Caco-2 (cell line): Measurements from ENCODE around the gene SIGMAR1. TPM values are rescaled to one million over a fixed set of nuclear protein-coding genes. Genes with fewer than 3 reads are reported as not detected.

ENCODE experiments used
- BruUV-seq: library from RNA; stranded (reverse); fragments of 400-500 nt; replicated peaks from 2 replicates; lab custom pipeline; 2021; lab: Mats Ljungman, UMichigan
- CTCF ChIA-PET: fragments of 300-600 bp; sonication (Branson Sonifier 250); formaldehyde crosslinking; loops from one replicate; lab custom pipeline; 2022; ENCODE audit warnings: antibody characterized with exemption; lab: Charles Lee
- POLR2A ChIA-PET: fragments of 300-600 bp; sonication (Branson Sonifier 250); formaldehyde crosslinking; loops from one replicate; lab custom pipeline; 2022; ENCODE audit warnings: antibody characterized with exemption; lab: Charles Lee
- DNase-seq, 2 experiments: peaks; one replicate each; pipeline versions ENCODE4 v3.0.0 to v3.0.0-alpha.2; 2020 to 2022
- H3K27me3 ChIP-seq: replicated peaks from 2 replicates; pipeline ENCODE4 v1.6.0; 2011; ENCODE audit warnings: low read length; ENCODE audit not compliant: control insufficient read depth, insufficient read depth
- H3K36me3 ChIP-seq: 2 replicates; pipeline ENCODE4 v1.5.1; 2011; ENCODE audit warnings: low read length; ENCODE audit not compliant: control insufficient read depth, insufficient read depth
- H3K4me1 ChIP-seq: fragments of 250-450 bp; sonication (Bioruptor Pico); 2 replicates; pipeline ENCODE4 v1.5.1; 2020; ENCODE audit warnings: mild to moderate bottlenecking
- H3K4me3 ChIP-seq: 2 replicates; pipeline ENCODE4 v1.5.1; 2011; ENCODE audit warnings: low read depth, mild to moderate bottlenecking, control low read depth, low read length
- H3K9me3 ChIP-seq: fragments of 250-450 bp; sonication (Bioruptor Pico); 2 replicates; pipeline ENCODE4 v1.5.1; 2020; ENCODE audit warnings: mild to moderate bottlenecking, moderate library complexity
- H3K27ac Mint-ChIP-seq: one replicate; pipeline ENCODE4 v1.8.0; 2022; ENCODE audit warnings: mixed read lengths; ENCODE audit not compliant: unreplicated experiment
- H3K27me3 Mint-ChIP-seq: one replicate; pipeline ENCODE4 v1.8.0; 2022; ENCODE audit warnings: mixed read lengths; ENCODE audit not compliant: insufficient read depth, unreplicated experiment
- H3K36me3 Mint-ChIP-seq: one replicate; pipeline ENCODE4 v1.8.0; 2022; ENCODE audit warnings: mild to moderate bottlenecking, mixed read lengths; ENCODE audit not compliant: insufficient read depth, unreplicated experiment
- H3K4me1 Mint-ChIP-seq: one replicate; pipeline ENCODE4 v1.8.0; 2022; ENCODE audit warnings: low read depth, mixed read lengths; ENCODE audit not compliant: unreplicated experiment
- H3K4me3 Mint-ChIP-seq: one replicate; pipeline ENCODE4 v1.8.0; 2022; ENCODE audit warnings: mild to moderate bottlenecking, moderate library complexity, mixed read lengths; ENCODE audit not compliant: unreplicated experiment
- H3K9me3 Mint-ChIP-seq: one replicate; pipeline ENCODE4 v1.8.0; 2022; ENCODE audit warnings: mixed read lengths; ENCODE audit not compliant: unreplicated experiment
- intact Hi-C: fragments of 100-400 bp; cut with micrococcal nuclease; formaldehyde crosslinking; loops from one replicate; pipeline ENCODE4 v1.10.0; 2022; ENCODE audit not compliant: unreplicated experiment
- total RNA-seq: library from RNA; stranded (reverse); gene quantifications from 2 replicates; pipeline ENCODE4 v1.2.3, GENCODE V29; 2022
- TF ChIP-seq, protein P1 (sequence below), 2 experiments: fragments of 200-600 bp in 1 of 2; IDR thresholded peaks; 1 replicate in 1 of 2; 2 replicates in 1 of 2; pipeline versions ENCODE4 v1.5.1 to v1.8.0; 2011 to 2022; ENCODE audit warnings: antibody characterized with exemption in 1 of 2, control low read depth in 1 of 2, inconsistent platforms in 1 of 2, low read depth in 1 of 2, low read length in 1 of 2, mild to moderate bottlenecking in 1 of 2, moderate library complexity in 1 of 2; ENCODE audit not compliant: insufficient read depth in 1 of 2, severe bottlenecking in 1 of 2, unreplicated experiment in 1 of 2

Gene SIGMAR1
- total RNA-seq, 1 experiment from 2014 or later, result 102 TPM

DNA sequence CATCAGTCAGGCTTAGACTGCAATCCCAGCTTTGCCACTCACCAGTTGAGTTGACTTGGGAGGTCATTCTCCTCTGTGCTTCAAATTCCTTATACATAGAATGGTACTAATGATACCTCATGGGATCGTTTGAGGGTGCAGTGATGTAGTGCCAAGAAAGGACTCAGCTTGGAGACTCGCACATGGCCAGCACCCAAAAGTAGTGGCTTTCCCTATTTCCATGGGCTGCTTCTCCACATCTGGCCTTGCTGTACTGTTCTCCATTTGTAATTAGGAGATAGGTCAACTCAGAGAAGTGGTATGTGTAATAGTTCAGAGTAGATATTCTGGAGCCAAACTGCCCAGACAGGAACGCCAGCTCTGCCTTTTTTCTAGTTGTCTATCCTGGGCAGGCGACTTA is 48.0 kb upstream of the SIGMAR1 start:
- CTCF ChIA-PET, result interaction anchor here (2.1 kb wide), 1 partner anchor 17 kb away, joined by 10 read pairs; no protein-coding TSS in a partner anchor

DNA sequence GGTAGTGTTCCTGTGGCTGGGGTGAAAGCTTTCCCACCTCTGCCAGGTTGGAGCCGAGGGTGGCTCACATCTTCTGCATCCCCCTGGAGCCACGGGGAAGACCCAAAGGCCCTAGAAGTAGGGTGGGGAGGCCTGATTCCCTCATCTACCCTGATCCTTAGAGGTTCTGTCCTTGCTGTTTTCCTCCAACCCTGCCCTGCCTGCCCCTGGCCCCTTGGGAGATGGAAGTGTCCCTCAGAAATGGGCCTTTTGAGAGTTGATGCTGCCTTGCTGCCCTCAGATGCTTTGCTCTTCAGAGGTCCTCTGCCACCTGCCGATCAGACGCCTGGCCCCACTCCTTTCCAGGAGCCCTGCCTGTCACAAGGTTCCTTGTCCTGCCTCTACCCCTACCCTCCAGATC is 47.2 kb upstream of the SIGMAR1 start:
- Mint-ChIP-seq H3K4me3 (no peak overlapping the region), H3K9me3 (no peaks in the 10 kb centered on the region), H3K4me1 (peaks cover 6% of the 10 kb centered on the region), H3K27ac (no peak overlapping the region), H3K27me3 (no peaks in the 10 kb centered on the region), H3K36me3 (no peaks in the 10 kb centered on the region)
- Histone ChIP-seq H3K27me3 (no peaks in the 10 kb centered on the region), H3K36me3 (no peaks in the 10 kb centered on the region), H3K9me3 (no peaks in the 10 kb centered on the region), H3K4me3 (no peak overlapping the region), H3K4me1 (peaks cover 4% of the 10 kb centered on the region; the same call in 1 of the 2 replicates)
- TF ChIP-seq, protein P1, sequence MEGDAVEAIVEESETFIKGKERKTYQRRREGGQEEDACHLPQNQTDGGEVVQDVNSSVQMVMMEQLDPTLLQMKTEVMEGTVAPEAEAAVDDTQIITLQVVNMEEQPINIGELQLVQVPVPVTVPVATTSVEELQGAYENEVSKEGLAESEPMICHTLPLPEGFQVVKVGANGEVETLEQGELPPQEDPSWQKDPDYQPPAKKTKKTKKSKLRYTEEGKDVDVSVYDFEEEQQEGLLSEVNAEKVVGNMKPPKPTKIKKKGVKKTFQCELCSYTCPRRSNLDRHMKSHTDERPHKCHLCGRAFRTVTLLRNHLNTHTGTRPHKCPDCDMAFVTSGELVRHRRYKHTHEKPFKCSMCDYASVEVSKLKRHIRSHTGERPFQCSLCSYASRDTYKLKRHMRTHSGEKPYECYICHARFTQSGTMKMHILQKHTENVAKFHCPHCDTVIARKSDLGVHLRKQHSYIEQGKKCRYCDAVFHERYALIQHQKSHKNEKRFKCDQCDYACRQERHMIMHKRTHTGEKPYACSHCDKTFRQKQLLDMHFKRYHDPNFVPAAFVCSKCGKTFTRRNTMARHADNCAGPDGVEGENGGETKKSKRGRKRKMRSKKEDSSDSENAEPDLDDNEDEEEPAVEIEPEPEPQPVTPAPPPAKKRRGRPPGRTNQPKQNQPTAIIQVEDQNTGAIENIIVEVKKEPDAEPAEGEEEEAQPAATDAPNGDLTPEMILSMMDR (IDR thresholded peaks at IDR 0.05; ENCODE audit: insufficient read depth in 1 of 2, low read depth in 1 of 2, low read length in 1 of 2, severe bottlenecking in 1 of 2, unreplicated experiment in 1 of 2), result no peak
- ChIA-PET CTCF (interaction anchor here (2.1 kb wide), 1 partner anchor 18 kb away, joined by 10 read pairs; no protein-coding TSS in a partner anchor), POLR2A (no interaction called here)
- intact Hi-C loops, result no loop called here
- no peak for DNase-seq
- BruUV-seq, result no TSS peak

More for the DNA sequence above, 48.0 kb upstream of the SIGMAR1 start:
- Mint-ChIP-seq H3K4me1 (peaks cover 6% of the 10 kb centered on the region), H3K27me3 (no peaks in the 10 kb centered on the region), H3K36me3 (no peaks in the 10 kb centered on the region), H3K4me3 (no peak overlapping the region), H3K9me3 (no peaks in the 10 kb centered on the region), H3K27ac (no peak overlapping the region)
- Histone ChIP-seq H3K9me3 (no peaks in the 10 kb centered on the region), H3K36me3 (no peaks in the 10 kb centered on the region), H3K4me3 (no peak overlapping the region), H3K4me1 (peaks cover 4% of the 10 kb centered on the region; the same call in 1 of the 2 replicates), H3K27me3 (no peaks in the 10 kb centered on the region)
- POLR2A ChIA-PET, result no interaction called here
- intact Hi-C loops, result no loop called here
- DNase-seq, result no peak
- TF ChIP-seq, protein P1 (IDR thresholded peaks at IDR 0.05; ENCODE audit: insufficient read depth in 1 of 2, low read depth in 1 of 2, low read length in 1 of 2, severe bottlenecking in 1 of 2, unreplicated experiment in 1 of 2), result no peak
- no TSS peak for BruUV-seq

DNA sequence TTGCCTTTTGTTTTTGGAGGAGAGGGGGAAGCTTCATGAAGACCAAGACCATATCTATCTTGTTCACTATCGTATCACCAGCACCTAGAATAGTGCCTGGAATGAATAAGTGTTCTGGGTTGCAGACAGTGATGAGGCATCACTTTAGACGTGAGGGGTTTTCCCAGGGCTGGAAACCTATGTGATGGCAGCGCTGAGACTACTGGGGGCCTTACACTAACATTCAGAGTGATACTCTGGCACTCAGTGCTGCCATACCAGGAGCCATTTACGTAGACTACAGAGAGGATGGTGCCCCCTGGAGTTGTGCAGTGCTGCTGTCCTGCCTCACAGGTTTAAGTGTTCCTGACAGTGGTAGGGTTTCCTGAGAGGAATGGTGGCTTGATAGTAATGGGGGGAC is 46.6 kb upstream of the SIGMAR1 start:
- Mint-ChIP-seq H3K27me3 (no peaks in the 10 kb centered on the region), H3K27ac (no peak overlapping the region), H3K4me1 (peaks cover 6% of the 10 kb centered on the region), H3K36me3 (no peaks in the 10 kb centered on the region), H3K4me3 (no peak overlapping the region), H3K9me3 (no peaks in the 10 kb centered on the region)
- POLR2A ChIA-PET, result no interaction called here
- TF ChIP-seq, protein P1 (IDR thresholded peaks at IDR 0.05; ENCODE audit: insufficient read depth in 1 of 2, low read depth in 1 of 2, low read length in 1 of 2, severe bottlenecking in 1 of 2, unreplicated experiment in 1 of 2), result no peak
- Histone ChIP-seq H3K4me1 (peaks cover 4% of the 10 kb centered on the region; the same call in 1 of the 2 replicates), H3K4me3 (no peak overlapping the region), H3K9me3 (no peaks in the 10 kb centered on the region), H3K27me3 (no peaks in the 10 kb centered on the region), H3K36me3 (no peaks in the 10 kb centered on the region)
- DNase-seq, result no peak
- intact Hi-C loops, result no loop called here
- no TSS peak for BruUV-seq
- CTCF ChIA-PET, result no interaction called here
